Measurements from ENCODE around the gene EMP3.
A peak's percentile ranks its signal among the peaks of the same experiment; 100 is the strongest.

Gene EMP3

GRCh38 chr19:48303866-48304265 is 21.5 kb upstream of the EMP3 start:
- TF ChIP-seq GATA2 (IDR thresholded peaks at IDR 0.05; ENCODE audit: low read depth, low read length) = no peak
- no peak for TF ChIP-seq GATA3 (IDR thresholded peaks at IDR 0.05; ENCODE audit: low read depth, low read length)

DNA sequence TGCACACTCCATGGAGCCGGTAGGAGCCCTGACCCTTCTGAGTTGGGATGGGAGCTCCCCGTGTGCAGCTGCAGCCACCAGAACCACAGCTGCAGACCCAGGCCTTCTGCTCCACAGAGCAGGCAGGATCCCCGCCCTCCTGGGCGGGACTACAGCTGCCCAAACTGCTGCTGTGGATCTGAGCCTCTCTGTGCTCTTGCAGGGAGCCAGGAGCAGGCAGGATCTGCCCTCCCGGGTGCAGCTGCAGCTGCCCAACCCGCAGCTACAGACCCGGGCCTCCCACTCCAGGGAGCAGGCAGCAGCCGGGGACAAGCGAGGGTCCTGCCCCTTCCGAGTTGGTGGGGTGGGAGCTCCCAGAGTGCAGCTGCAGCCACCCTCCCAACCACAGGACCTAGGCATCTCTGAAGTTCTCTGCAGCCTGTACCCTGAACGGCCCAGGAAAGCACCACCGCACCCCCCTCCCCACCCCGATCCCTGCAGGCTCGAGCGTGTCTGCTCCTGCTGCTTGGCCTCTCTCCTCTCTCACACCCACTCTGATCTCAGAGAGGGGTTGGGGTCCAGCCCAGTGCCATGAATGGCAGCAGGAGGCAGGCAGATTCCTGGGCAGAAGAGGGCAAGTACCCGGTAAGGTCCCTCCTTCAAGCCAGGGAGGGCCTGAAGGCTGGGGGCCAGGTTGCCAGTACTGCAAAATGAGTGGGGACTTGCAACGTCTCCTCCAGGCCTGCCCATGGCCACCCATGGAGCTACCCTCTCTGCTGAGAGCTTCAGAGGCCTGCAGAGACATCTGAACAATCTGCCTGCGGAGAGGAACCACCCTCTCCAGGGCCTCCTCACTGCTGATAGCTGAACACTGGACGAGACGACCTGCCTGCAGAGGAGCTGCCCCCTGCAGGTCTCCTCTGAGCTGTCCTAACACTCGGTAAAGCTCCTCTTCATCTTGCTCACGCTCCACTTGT is 16.4 kb upstream of the EMP3 start:
- no peak for TF ChIP-seq GATA2 (IDR thresholded peaks at IDR 0.05; ENCODE audit: low read depth, low read length)
- no peak for TF ChIP-seq GATA3 (IDR thresholded peaks at IDR 0.05; ENCODE audit: low read depth, low read length)

DNA sequence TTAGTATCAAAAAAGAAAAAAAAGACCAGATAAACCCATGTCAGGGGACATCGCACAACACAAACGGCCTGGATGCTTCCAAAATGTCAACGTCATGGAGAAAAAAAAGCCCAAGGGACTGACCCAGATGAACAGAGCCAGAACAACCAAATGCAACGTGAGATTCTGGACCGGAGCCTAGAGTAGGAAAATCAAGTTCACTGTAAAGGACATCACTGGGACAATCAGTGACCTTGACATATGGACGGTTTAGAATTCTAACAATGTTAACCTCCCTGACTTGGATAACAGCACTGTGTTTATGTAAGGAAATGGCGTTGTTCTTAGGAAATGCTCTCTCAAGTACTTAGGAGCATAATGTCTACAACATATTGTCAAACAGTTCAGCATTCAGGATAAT is 15.1 kb upstream of the EMP3 start:
- no peak for TF ChIP-seq GATA3 (IDR thresholded peaks at IDR 0.05; ENCODE audit: low read depth, low read length)
- no peak for TF ChIP-seq GATA2 (IDR thresholded peaks at IDR 0.05; ENCODE audit: low read depth, low read length)

GRCh38 chr19:48311384-48311783 is 14.0 kb upstream of the EMP3 start:
- TF ChIP-seq GATA3 (IDR thresholded peaks at IDR 0.05; ENCODE audit: low read depth, low read length) = no peak

- TF ChIP-seq GATA3 (IDR thresholded peaks at IDR 0.05; ENCODE audit: low read depth, low read length) = no peak
Observed at GRCh38 chr19:48315712-48316111, 9.6 kb upstream of the EMP3 start.

DNA sequence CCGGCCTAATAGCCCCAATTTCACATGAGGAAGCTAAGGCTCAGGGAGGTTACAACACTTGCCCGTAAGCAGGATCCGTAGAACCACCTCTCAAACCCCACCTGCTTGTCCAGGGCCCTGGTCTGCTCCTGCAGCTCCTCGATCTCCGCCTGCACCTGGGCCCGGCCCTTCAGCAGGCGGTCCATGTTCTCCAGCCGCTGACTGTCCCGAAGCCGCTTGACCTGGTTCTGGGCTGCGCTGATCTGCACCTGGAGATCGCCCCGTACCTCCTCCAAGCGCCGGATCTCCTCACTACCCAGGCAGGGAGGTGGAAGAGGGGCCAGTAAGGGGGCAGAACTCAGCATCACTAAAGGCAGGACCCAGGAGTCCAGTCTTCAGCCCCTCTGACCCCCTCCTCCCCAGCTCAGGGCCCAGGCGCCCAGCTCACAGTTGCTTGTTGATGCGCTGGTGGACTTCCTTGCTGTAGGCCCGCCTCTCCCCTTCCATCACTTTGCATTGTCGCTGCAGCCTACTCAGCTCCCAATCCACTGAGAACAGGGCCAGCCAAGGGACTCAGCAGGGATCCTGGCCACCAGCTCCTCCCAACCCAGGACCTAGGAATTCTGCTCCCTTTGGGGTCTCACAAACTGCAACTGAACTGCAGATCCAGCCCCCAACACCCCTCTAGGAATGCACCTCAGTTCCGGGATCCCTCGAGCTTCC is 6.9 kb upstream of the EMP3 start:
- TF ChIP-seq GATA3 (IDR thresholded peaks at IDR 0.05; ENCODE audit: low read depth, low read length) (no peak), GATA2 (IDR thresholded peaks at IDR 0.05; ENCODE audit: low read depth, low read length) (no peak)

GRCh38 chr19:48319647-48320541 is 5.5 kb upstream of the EMP3 start:
- no peak for TF ChIP-seq GATA3 (IDR thresholded peaks at IDR 0.05; ENCODE audit: low read depth, low read length)
- no peak for TF ChIP-seq GATA2 (IDR thresholded peaks at IDR 0.05; ENCODE audit: low read depth, low read length)

- TF ChIP-seq GATA2 (IDR thresholded peaks at IDR 0.05; ENCODE audit: low read depth, low read length) = no peak
- TF ChIP-seq GATA3 (IDR thresholded peaks at IDR 0.05; ENCODE audit: low read depth, low read length) = no peak
Observed at GRCh38 chr19:48321372-48321621, 4.1 kb upstream of the EMP3 start.

- no peak for TF ChIP-seq GATA3 (IDR thresholded peaks at IDR 0.05; ENCODE audit: low read depth, low read length)
- no peak for TF ChIP-seq GATA2 (IDR thresholded peaks at IDR 0.05; ENCODE audit: low read depth, low read length)
Observed at GRCh38 chr19:48321622-48322591, 3.4 kb upstream of the EMP3 start.

DNA sequence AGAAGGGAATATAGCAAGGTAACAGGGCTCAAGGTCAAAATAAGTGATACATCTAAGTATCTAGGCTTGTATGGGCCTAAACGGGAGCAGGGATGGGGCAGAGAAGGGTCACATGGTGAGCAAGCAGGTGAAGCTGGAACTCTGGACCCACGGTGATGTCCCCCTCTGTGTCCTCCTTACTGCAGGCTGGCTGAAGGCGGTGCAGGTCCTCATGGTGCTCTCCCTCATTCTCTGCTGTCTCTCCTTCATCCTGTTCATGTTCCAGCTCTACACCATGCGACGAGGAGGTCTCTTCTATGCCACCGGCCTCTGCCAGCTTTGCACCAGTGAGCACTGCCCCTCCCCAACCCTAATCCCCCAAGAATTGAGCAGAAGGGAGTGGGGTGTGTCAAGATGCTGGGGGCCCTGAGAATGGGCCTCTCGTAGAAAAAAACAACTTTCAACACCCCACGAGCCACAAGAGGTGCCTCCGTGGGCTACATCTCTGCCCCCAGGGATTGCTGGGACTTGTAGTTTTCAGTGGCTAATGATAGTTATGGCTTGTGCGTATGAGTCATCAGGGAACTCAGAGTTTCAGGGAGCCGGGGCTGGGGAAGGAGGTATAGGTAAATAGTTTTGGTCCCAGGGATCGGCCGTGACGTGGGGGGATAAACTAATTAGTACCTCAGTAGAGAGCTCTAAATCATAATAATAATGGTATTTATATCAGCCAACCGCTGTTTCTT is 4.0 kb downstream of the EMP3 start:
- no peak for TF ChIP-seq GATA3 (IDR thresholded peaks at IDR 0.05; ENCODE audit: low read depth, low read length)

GRCh38 chr19:48330012-48330681 is 4.8 kb downstream of the EMP3 start:
- no peak for TF ChIP-seq GATA3 (IDR thresholded peaks at IDR 0.05; ENCODE audit: low read depth, low read length)
- peak; percentile 81 for TF ChIP-seq GATA2 (IDR thresholded peaks at IDR 0.05; ENCODE audit: low read depth, low read length)

- no peak for TF ChIP-seq GATA3 (IDR thresholded peaks at IDR 0.05; ENCODE audit: low read depth, low read length)
- no peak for TF ChIP-seq GATA2 (IDR thresholded peaks at IDR 0.05; ENCODE audit: low read depth, low read length)
Observed at GRCh38 chr19:48332351-48332661, 7.0 kb downstream of the EMP3 start.
